HepG2 (cell line): ENCODE data around the gene COG5. TPM values are rescaled to one million over a fixed set of nuclear protein-coding genes. Genes with fewer than 3 reads are reported as not detected.

Experiments
- ATAC-seq: fragments of 200-7000 bp; cut with Tn5 transposase; 3 replicates; pipeline ENCODE4 v1.9.1; 2020; ENCODE audit warnings: mild to moderate bottlenecking, moderate library complexity
- BruUV-seq: library from RNA; stranded (reverse); fragments of 400-500 nt; replicated peaks from 2 replicates; lab custom pipeline; 2021; lab: Mats Ljungman, UMichigan
- CTCF ChIA-PET: fragments of 300-600 bp; formaldehyde crosslinking; extraction: SDS; loops from one replicate; lab custom pipeline; 2021; ENCODE audit warnings: low total read pairs, inconsistent platforms, low intra/inter-chr PET ratio; lab: Yijun Ruan, JAX
- POLR2A ChIA-PET: fragments of 350-600 bp; sonication (Branson Sonifier 250); formaldehyde crosslinking; loops from one replicate; lab custom pipeline; 2020; ENCODE audit warnings: antibody characterized with exemption, inconsistent platforms; lab: Yijun Ruan, JAX
- DNase-seq: peaks from one replicate; pipeline ENCODE4 v3.0.0-alpha.2; 2015; ENCODE audit warnings: low spot score
- FAIRE-seq: peaks from 3 replicates; lab custom pipeline; 2011; peaks lifted over from hg19 to GRCh38; lab: Jason Lieb, UNC
- H2AFZ ChIP-seq: one replicate; pipeline ENCODE4 v1.6.1; 2011; ENCODE audit warnings: low read length, inconsistent platforms
- H3K27ac ChIP-seq: fragments of 300-600 bp; 3 replicates; pipeline ENCODE4 v1.8.0; 2011; ENCODE audit warnings: mixed run types, mild to moderate bottlenecking, mixed read lengths, low read length, inconsistent platforms; ENCODE audit not compliant: insufficient read depth; ENCODE audit errors: extremely low read length
- H3K27me3 ChIP-seq, 2 experiments: fragments of 200-600 bp in 1 of 2; 2 replicates in 1 of 2; 3 replicates in 1 of 2; pipeline versions ENCODE4 v1.6.0 to v1.8.0; 2011; ENCODE audit warnings: low read length in 2 of 2, mild to moderate bottlenecking in 2 of 2, moderate library complexity in 2 of 2, inconsistent platforms in 1 of 2; ENCODE audit not compliant: insufficient read depth in 2 of 2, control insufficient read depth in 1 of 2
- H3K36me3 ChIP-seq, 2 experiments: fragments of 200-600 bp in 1 of 2; replicated peaks in 1 of 2; 2 replicates in 1 of 2; 3 replicates in 1 of 2; pipeline versions ENCODE4 v1.5.1 to v1.8.0; 2011; ENCODE audit warnings: low read length in 2 of 2, inconsistent platforms in 1 of 2; ENCODE audit not compliant: insufficient read depth in 2 of 2, control insufficient read depth in 1 of 2
- H3K4me1 ChIP-seq: 2 replicates; pipeline ENCODE4 v1.5.1; 2012; ENCODE audit warnings: low read length, inconsistent platforms; ENCODE audit not compliant: insufficient read depth
- H3K4me2 ChIP-seq: 2 replicates; pipeline ENCODE4 v1.6.0; 2011; ENCODE audit warnings: low read depth, low read length, inconsistent platforms
- H3K4me3 ChIP-seq, 3 experiments: fragments of 200-600 bp in 1 of 3; sonication (generic), shearing (Covaris generic) in 1 of 3; replicated peaks in 1 of 3; 2 replicates each; pipeline ENCODE4 v1.5.1; 2011 to 2016; ENCODE audit warnings: low read length in 3 of 3, inconsistent platforms in 2 of 3, low read depth in 2 of 3, mild to moderate bottlenecking in 2 of 3, control low read depth in 1 of 3, mixed read lengths in 1 of 3; ENCODE audit not compliant: insufficient read depth in 1 of 3
- H3K79me2 ChIP-seq: one replicate; pipeline ENCODE4 v1.6.1; 2011; ENCODE audit warnings: low read length, inconsistent platforms; ENCODE audit not compliant: insufficient read depth
- H3K9ac ChIP-seq: 2 replicates; pipeline ENCODE4 v1.6.0; 2011; ENCODE audit warnings: mild to moderate bottlenecking, low read depth, low read length, inconsistent platforms; ENCODE audit not compliant: insufficient read depth
- H3K9me3 ChIP-seq: 2 replicates; pipeline ENCODE4 v1.5.1; 2012; ENCODE audit warnings: mild to moderate bottlenecking, low read length
- H4K20me1 ChIP-seq: 2 replicates; pipeline ENCODE4 v1.6.0; 2011; ENCODE audit warnings: inconsistent platforms, mild to moderate bottlenecking, low read length, moderate library complexity; ENCODE audit not compliant: insufficient read depth
- CC2D1A ChIP-seq: sonication (generic); formaldehyde crosslinking; IDR thresholded peaks from 2 replicates; pipeline ENCODE4 v1.8.1; 2023; ENCODE audit warnings: mild to moderate bottlenecking, missing genetic modification reagents
- DPF2 ChIP-seq: sonication (generic); formaldehyde crosslinking; IDR thresholded peaks from 2 replicates; pipeline ENCODE4 v1.4.0; 2020; ENCODE audit warnings: mild to moderate bottlenecking, low read depth, missing genetic modification reagents, borderline replicate concordance
- ESRRA ChIP-seq: sonication (generic); formaldehyde crosslinking; IDR thresholded peaks from 2 replicates; pipeline ENCODE4 v1.5.1; 2020; ENCODE audit warnings: mild to moderate bottlenecking, low read depth, missing genetic modification reagents
- GATAD1 ChIP-seq: IDR thresholded peaks from 2 replicates; pipeline ENCODE4 v1.6.1; 2016; ENCODE audit warnings: missing genetic modification reagents, missing compliant biosample characterization
- HOXA7 ChIP-seq: sonication (generic); formaldehyde crosslinking; IDR thresholded peaks from 2 replicates; pipeline ENCODE4 v1.8.1; 2022; ENCODE audit warnings: mild to moderate bottlenecking, missing genetic modification reagents, moderate library complexity
- MED13 ChIP-seq: sonication (generic); formaldehyde crosslinking; IDR thresholded peaks from 2 replicates; pipeline ENCODE4 v1.5.0; 2020; ENCODE audit warnings: missing genetic modification reagents
- MED8 ChIP-seq: sonication (generic); formaldehyde crosslinking; IDR thresholded peaks from 2 replicates; pipeline ENCODE4 v1.8.1; 2023; ENCODE audit warnings: mild to moderate bottlenecking, missing genetic modification reagents; ENCODE audit not compliant: insufficient replicate concordance
- PHF21A ChIP-seq: sonication (generic); formaldehyde crosslinking; IDR thresholded peaks from 2 replicates; pipeline ENCODE4 v1.5.0; 2020; ENCODE audit warnings: mild to moderate bottlenecking, missing genetic modification reagents
- PRMT3 ChIP-seq: sonication (generic); formaldehyde crosslinking; IDR thresholded peaks from 2 replicates; pipeline ENCODE4 v1.8.1; 2022; ENCODE audit warnings: low read depth, mild to moderate bottlenecking, moderate library complexity, missing genetic modification reagents, borderline replicate concordance
- SP2 ChIP-seq: sonication (generic); formaldehyde crosslinking; IDR thresholded peaks from 2 replicates; pipeline ENCODE4 v1.5.1; 2020; ENCODE audit warnings: mild to moderate bottlenecking, missing genetic modification reagents
- SP5 ChIP-seq: IDR thresholded peaks from 2 replicates; pipeline ENCODE4 v1.6.1; 2016; ENCODE audit warnings: low read depth, borderline replicate concordance
- ZBTB34 ChIP-seq: sonication (generic); formaldehyde crosslinking; IDR thresholded peaks from 2 replicates; pipeline ENCODE4 v1.8.0; 2022; ENCODE audit warnings: mild to moderate bottlenecking, missing genetic modification reagents
- ZFP41 ChIP-seq: sonication (generic); formaldehyde crosslinking; IDR thresholded peaks from 2 replicates; pipeline ENCODE4 v1.4.0; 2020; ENCODE audit warnings: mild to moderate bottlenecking, missing genetic modification reagents, borderline replicate concordance
- ZNF432 ChIP-seq: sonication (generic); formaldehyde crosslinking; IDR thresholded peaks from 2 replicates; pipeline ENCODE4 v1.5.0; 2020; ENCODE audit warnings: missing genetic modification reagents, mild to moderate bottlenecking, borderline replicate concordance
- ZNF749 ChIP-seq: sonication (generic); formaldehyde crosslinking; IDR thresholded peaks from 2 replicates; pipeline ENCODE4 v1.8.0; 2022; ENCODE audit warnings: mild to moderate bottlenecking, missing genetic modification reagents, moderate library complexity, borderline replicate concordance
- ZNF772 ChIP-seq: sonication (generic); formaldehyde crosslinking; IDR thresholded peaks from 2 replicates; pipeline ENCODE4 v1.5.0; 2020; ENCODE audit warnings: mild to moderate bottlenecking, missing genetic modification reagents
- WGBS: methylation state at CpG from one replicate; pipeline ENCODE4 v1.1.6; 2017; ENCODE audit warnings: low lambda C conversion rate; 5-methylcytosine and 5-hydroxymethylcytosine counted together
- in situ Hi-C: cut with HindIII; loops from 2 replicates; pipeline ENCODE4 v1.10.0; 2017; ENCODE audit warnings: low pct_unique_long_range_greater_than_20kb; ENCODE audit not compliant: extremely low pct_ligation_motif_present
- intact Hi-C: fragments of 100-400 bp; cut with micrococcal nuclease; formaldehyde crosslinking; loops from one replicate; pipeline ENCODE4 v1.10.0; 2022; ENCODE audit not compliant: unreplicated experiment
- polyA plus RNA-seq, 8 experiments: library from polyadenylated mRNA; depleted of rRNA in 3 of 8; stranded (reverse) in 7 of 8; unstranded in 1 of 8; fragments of >200 nt; fragmentation: Illumina TruSeq in 4 of 8; extraction: Trizol in 4 of 8; gene quantifications; 2 replicates each; pipeline versions ENCODE4 v1.2.1 to v1.2.3, GENCODE V29; 2011 to 2016; ENCODE audit warnings: low read depth in 4 of 8, missing spikeins in 1 of 8, mixed read lengths in 1 of 8; ENCODE audit not compliant: insufficient read depth in 1 of 8
- total RNA-seq, 5 experiments: library from RNA; depleted of rRNA; stranded (reverse); fragments of >200 nt; fragmentation: Illumina TruSeq; extraction: Trizol; gene quantifications; 2 replicates each; pipeline ENCODE4 v1.2.3, GENCODE V29; 2016; ENCODE audit warnings: low read depth in 1 of 5

Gene COG5
- total and polyA plus RNA-seq, 2 of the 13 experiments (the other 11 are each of a cell fraction or from before 2014, with no cell fraction given), result 20.4 to 31.3 TPM

- Histone ChIP-seq H3K27me3 (no peaks in the 10 kb centered on the region), H3K27ac (no peak overlapping the region), H3K9me3 (no peaks in the 10 kb centered on the region), H4K20me1 (no peaks in the 10 kb centered on the region), H3K4me1 (no peaks in the 10 kb centered on the region), H3K4me2 (no peak overlapping the region), H3K36me3 (peaks cover 4 to 44% of the 10 kb centered on the region in 2 experiments; a peak in 4 of 5 replicates), H2AFZ (no peak overlapping the region), H3K4me3 (no peak overlapping the region), H3K79me2 (no peaks in the 10 kb centered on the region), H3K9ac (no peak overlapping the region)
- no peak for ATAC-seq
- ChIA-PET POLR2A (interaction anchor here (1.6 kb wide), 1 partner anchor 29 kb away, joined by 4 read pairs; the partner anchor contains the start of gene HBP1), CTCF (no interaction called here)
- FAIRE-seq, result no peak
- BruUV-seq, result no TSS peak
- intact Hi-C loops, result no loop called here
- TF ChIP-seq SP2, result no peak
- DNase-seq, result no peak
- in situ Hi-C loops, result no loop called here
- 97% methylated on average over 10 of the region's 10 CpGs for WGBS
These were observed 366.7 kb downstream of the COG5 start for GRCh38 chr7:107196834-107197610.

GRCh38 chr7:107194052-107194451 lies 369.7 kb downstream of the COG5 start:
- no peak for ATAC-seq
- in situ Hi-C loops, result no loop called here

More at GRCh38 chr7:107194052-107194451, 369.7 kb downstream of the COG5 start:
- BruUV-seq, result no TSS peak
- H3K36me3 ChIP-seq, result peaks cover 12 to 62% of the 10 kb centered on the region in 2 experiments
- no peak overlapping the region for H3K4me3 ChIP-seq
- no peaks in the 10 kb centered on the region for H3K79me2 ChIP-seq
- CTCF ChIA-PET, result no interaction called here
- no peaks in the 10 kb centered on the region for H3K27me3 ChIP-seq
- no peak overlapping the region for H3K9ac ChIP-seq
- no peak overlapping the region for H3K4me2 ChIP-seq
- FAIRE-seq (no peak), DNase-seq (no peak)
- H4K20me1 ChIP-seq, result no peaks in the 10 kb centered on the region; the same call in 1 of the 2 replicates
- no peak for TF ChIP-seq DPF2 (CRISPR knock-in tag)
- no peak for TF ChIP-seq SP5 (CRISPR knock-in tag)
- no peak for TF ChIP-seq PRMT3 (CRISPR knock-in tag)
- TF ChIP-seq CC2D1A (CRISPR knock-in tag), result no peak
- TF ChIP-seq ZBTB34 (CRISPR knock-in tag), result no peak
- no peak for TF ChIP-seq ZNF749 (CRISPR knock-in tag)
- TF ChIP-seq ZNF432, result no peak
- TF ChIP-seq ZNF772 (CRISPR knock-in tag), result no peak
- no peak for TF ChIP-seq ZFP41
- no peak for TF ChIP-seq GATAD1 (CRISPR knock-in tag)
- no peak for TF ChIP-seq PHF21A
- TF ChIP-seq MED8, result no peak
- no peak for TF ChIP-seq HOXA7
- TF ChIP-seq MED13 (CRISPR knock-in tag), result no peak
- no peak for TF ChIP-seq ESRRA (CRISPR knock-in tag)
- no peaks in the 10 kb centered on the region for H3K9me3 ChIP-seq
- H3K27ac ChIP-seq, result no peak overlapping the region
- no peak overlapping the region for H2AFZ ChIP-seq
- WGBS, result 100% methylated on average over 1 of the region's 1 CpG
- POLR2A ChIA-PET, result interaction anchor here (3.5 kb wide), 1 partner anchor 25 kb away, joined by 15 read pairs; the partner anchor contains the start of gene HBP1
- H3K4me1 ChIP-seq, result no peaks in the 10 kb centered on the region
- intact Hi-C loops, result no loop called here
